NT2/D1 (cell line): ENCODE data around the gene HAAO.

Experiments used
- DNase-seq: peaks from one replicate; pipeline ENCODE4 v3.0.0-alpha.2; 2011; ENCODE audit warnings: low read depth, low spot score
- H3K27me3 ChIP-seq: 2 replicates; pipeline ENCODE4 v1.6.0; 2011; ENCODE audit warnings: mild to moderate bottlenecking; ENCODE audit not compliant: insufficient read length, insufficient read depth
- H3K36me3 ChIP-seq: 2 replicates; pipeline ENCODE4 v1.6.1; 2011; ENCODE audit warnings: mild to moderate bottlenecking, low read length, mixed read lengths; ENCODE audit not compliant: insufficient read depth, insufficient read length
- H3K4me1 ChIP-seq: 2 replicates; pipeline ENCODE4 v1.5.1; 2011; ENCODE audit not compliant: insufficient read depth, insufficient read length
- H3K4me3 ChIP-seq: 2 replicates; pipeline ENCODE4 v1.5.1; 2011; ENCODE audit warnings: low read depth; ENCODE audit not compliant: insufficient read length
- H3K9ac ChIP-seq: 2 replicates; pipeline ENCODE4 v1.6.0; 2011; ENCODE audit warnings: low read depth; ENCODE audit not compliant: insufficient read length
- H3K9me3 ChIP-seq: 2 replicates; pipeline ENCODE4 v1.5.1; 2011; ENCODE audit warnings: mild to moderate bottlenecking, low read length; ENCODE audit not compliant: insufficient read depth
- SUZ12 ChIP-seq: IDR thresholded peaks from 2 replicates; pipeline ENCODE4 v1.6.1; 2011; ENCODE audit not compliant: insufficient read length, insufficient read depth; ENCODE audit errors: extremely low read depth
- YY1 ChIP-seq: IDR thresholded peaks from 2 replicates; pipeline ENCODE4 v1.6.1; 2011; ENCODE audit not compliant: insufficient read length, insufficient read depth
- ZNF274 ChIP-seq: IDR thresholded peaks from 2 replicates; pipeline ENCODE4 v1.6.1; 2011; ENCODE audit warnings: mild to moderate bottlenecking, low read depth, low read length

Gene HAAO

GRCh38 chr2:42784204-42784880, 8.0 kb downstream of the HAAO start:
- peaks cover 10% of the 10 kb centered on the region for H3K36me3 ChIP-seq
- H3K4me3 ChIP-seq, result no peak overlapping the region
- DNase-seq, result no peak
- H3K27me3 ChIP-seq, result no peaks in the 10 kb centered on the region
- H3K9ac ChIP-seq, result no peak overlapping the region
- H3K9me3 ChIP-seq, result peaks cover 7% of the 10 kb centered on the region; the same call in 1 of the 2 replicates
- peaks cover 4% of the 10 kb centered on the region for H3K4me1 ChIP-seq
- TF ChIP-seq ZNF274, result no peak
- no peak for TF ChIP-seq YY1
- TF ChIP-seq SUZ12, result no peak

DNA sequence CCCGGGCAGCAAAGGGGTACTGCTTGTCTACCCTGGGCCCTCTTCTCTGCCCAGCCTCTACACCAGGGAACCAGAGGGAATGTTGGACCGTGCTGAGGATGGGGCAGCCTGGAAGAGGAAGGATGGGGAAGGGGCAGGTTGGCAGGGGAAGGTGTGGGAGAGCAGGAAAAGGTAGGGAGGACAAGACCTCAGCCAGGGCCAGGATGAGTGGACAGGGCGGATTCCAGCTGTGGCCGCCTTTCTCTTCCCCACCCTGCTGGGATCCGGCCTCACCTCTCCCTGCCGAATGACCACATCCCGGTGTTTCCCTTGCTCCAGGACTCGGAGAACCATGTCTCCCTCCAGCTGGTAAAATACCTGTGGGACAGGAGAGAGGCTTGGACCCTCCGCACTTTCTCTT, 8.9 kb downstream of the HAAO start:
- Histone ChIP-seq H3K4me1 (peaks cover 4% of the 10 kb centered on the region), H3K9me3 (peaks cover 15% of the 10 kb centered on the region), H3K4me3 (no peak overlapping the region), H3K9ac (no peak overlapping the region), H3K36me3 (peaks cover 12% of the 10 kb centered on the region), H3K27me3 (no peaks in the 10 kb centered on the region)
- no peak for DNase-seq
- TF ChIP-seq YY1 (no peak), ZNF274 (no peak), SUZ12 (no peak)

- peaks cover 13% of the 10 kb centered on the region for H3K36me3 ChIP-seq
- no peak overlapping the region for H3K9ac ChIP-seq
- H3K4me3 ChIP-seq, result no peak overlapping the region
- peaks cover 4% of the 10 kb centered on the region for H3K4me1 ChIP-seq
- peaks cover 33% of the 10 kb centered on the region for H3K9me3 ChIP-seq
- no peak for DNase-seq
- no peaks in the 10 kb centered on the region for H3K27me3 ChIP-seq
- TF ChIP-seq SUZ12, result no peak
- TF ChIP-seq YY1, result no peak
- TF ChIP-seq ZNF274, result no peak
Observed at GRCh38 chr2:42781181-42781580, 11.2 kb downstream of the HAAO start.

DNA sequence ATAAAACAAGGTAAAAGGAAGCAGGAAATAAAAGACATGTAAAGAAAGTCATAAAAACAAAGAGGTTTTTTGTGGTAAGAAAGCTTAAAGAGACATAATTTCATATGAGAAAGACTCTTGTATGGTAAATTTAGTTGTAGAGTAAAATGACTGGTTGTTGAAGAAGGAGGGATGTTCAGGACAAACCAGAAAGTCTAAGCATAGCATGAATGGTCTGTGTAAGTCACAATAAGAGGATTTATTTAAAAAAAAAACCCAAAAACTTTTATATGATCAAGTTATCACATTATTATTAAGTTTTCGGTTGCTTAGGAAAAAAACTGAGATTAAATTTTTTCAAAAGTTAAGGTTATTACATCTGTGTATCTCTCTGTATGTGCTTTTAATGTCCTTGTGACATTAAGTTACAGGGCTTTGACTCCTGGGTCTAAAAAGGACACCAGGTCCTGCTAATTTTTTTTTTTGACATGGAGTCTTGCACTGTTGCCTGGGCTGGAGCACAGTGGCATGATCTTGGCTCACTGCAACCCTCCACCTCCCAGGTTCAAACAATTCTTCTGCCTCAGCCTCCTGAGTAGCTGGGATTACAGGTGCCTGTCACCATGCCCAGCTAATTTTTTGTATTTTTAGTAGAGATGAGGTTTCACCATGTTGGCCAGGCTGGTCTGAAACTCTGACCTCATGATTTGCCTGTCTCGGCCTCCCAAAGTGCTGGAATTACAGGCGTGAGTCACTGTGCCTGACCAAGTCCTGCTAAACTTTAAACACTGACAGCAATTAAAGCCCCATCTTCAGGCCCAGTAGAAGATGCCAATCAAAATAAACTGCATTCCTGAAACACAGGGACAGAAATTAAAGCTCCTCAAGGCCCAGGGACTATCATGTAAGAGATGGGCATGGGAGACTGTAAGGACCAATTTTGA, 14.2 kb downstream of the HAAO start:
- TF ChIP-seq ZNF274 (no peak), SUZ12 (no peak), YY1 (no peak)
- no peak overlapping the region for H3K4me3 ChIP-seq
- no peak for DNase-seq
- H3K36me3 ChIP-seq, result peaks cover 7% of the 10 kb centered on the region
- H3K9me3 ChIP-seq, result peaks cover 33% of the 10 kb centered on the region
- H3K4me1 ChIP-seq, result no peaks in the 10 kb centered on the region
- no peaks in the 10 kb centered on the region for H3K27me3 ChIP-seq
- no peak overlapping the region for H3K9ac ChIP-seq

DNA sequence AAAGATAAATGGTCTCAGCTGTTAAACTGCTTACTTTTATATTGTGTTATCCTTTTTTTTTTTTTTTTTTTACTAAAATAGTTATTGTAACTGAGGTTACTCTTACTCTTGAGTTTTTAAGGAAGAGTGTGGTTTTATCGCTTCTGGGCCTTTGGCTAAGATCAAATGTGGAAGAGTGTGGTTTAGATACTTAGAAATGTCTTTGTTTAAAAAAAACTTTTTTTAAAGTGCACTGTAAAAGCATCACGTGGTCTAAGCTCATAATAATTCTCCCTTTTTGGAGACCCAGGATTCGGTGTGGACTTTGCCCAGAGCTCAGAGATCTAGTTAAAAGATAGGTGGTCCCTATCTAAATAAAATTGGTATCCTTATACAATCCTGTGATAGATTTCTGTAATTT, 16.6 kb downstream of the HAAO start:
- Histone ChIP-seq H3K9me3 (peaks cover 33% of the 10 kb centered on the region), H3K4me1 (no peaks in the 10 kb centered on the region), H3K27me3 (no peaks in the 10 kb centered on the region), H3K36me3 (peaks cover 3% of the 10 kb centered on the region), H3K4me3 (no peak overlapping the region), H3K9ac (no peak overlapping the region)
- TF ChIP-seq ZNF274 (no peak), SUZ12 (no peak), YY1 (no peak)
- no peak for DNase-seq

- TF ChIP-seq SUZ12, result no peak
- TF ChIP-seq ZNF274, result no peak
- TF ChIP-seq YY1, result no peak
- no peak overlapping the region for H3K9ac ChIP-seq
- no peak for DNase-seq
Observed at GRCh38 chr2:42775186-42775585, 17.2 kb downstream of the HAAO start.

More at GRCh38 chr2:42775186-42775585, 17.2 kb downstream of the HAAO start:
- Histone ChIP-seq H3K9me3 (peaks cover 33% of the 10 kb centered on the region), H3K36me3 (peaks cover 3% of the 10 kb centered on the region), H3K4me1 (peaks cover 2% of the 10 kb centered on the region), H3K4me3 (no peak overlapping the region), H3K27me3 (no peaks in the 10 kb centered on the region)
